ENCODE measurements around the gene BARHL2. TPM values are rescaled to one million over a fixed set of nuclear protein-coding genes. Genes with fewer than 3 reads are reported as not detected.

BARHL2 gene
- total and polyA plus RNA-seq, 2 of the 4 experiments (the other 2 are of a cell fraction), result not detected

- Histone ChIP-seq H3K27ac (ENCODE audit: insufficient read depth, low read length) (no peak overlapping the region), H4K5ac (ENCODE audit: low read depth, low read length) (no peak overlapping the region), H3K9me1 (ENCODE audit: insufficient read depth, low read length) (no peaks in the 10 kb centered on the region), H4K91ac (ENCODE audit: insufficient read depth, low read depth, low read length) (no peak overlapping the region), H2BK15ac (ENCODE audit: low read depth, low read length) (no peak overlapping the region), H4K20me1 (ENCODE audit: insufficient read depth, low read length) (no peaks in the 10 kb centered on the region), H3K4me1 (ENCODE audit: control insufficient read depth, insufficient read depth, low read length) (no peaks in the 10 kb centered on the region), H3K9me3 (ENCODE audit: control insufficient read depth, insufficient read depth, low read length) (no peaks in the 10 kb centered on the region), H2AK9ac (replicated peaks; ENCODE audit: low read depth, low read length, poor library complexity) (no peak overlapping the region), H3K4ac (ENCODE audit: low read depth, low read length) (no peak overlapping the region), H4K8ac (ENCODE audit: low read depth in 2 of 2, low read length in 2 of 2) (no peak overlapping the region), H3K14ac (replicated peaks; ENCODE audit: low read depth, low read length) (no peak overlapping the region), H3K23ac (ENCODE audit: low read depth, low read length) (no peak overlapping the region), H3K18ac (ENCODE audit: low read depth, low read length) (no peak overlapping the region), H3K4me2 (ENCODE audit: low read depth, low read length) (no peak overlapping the region), H3K27me3 (ENCODE audit: control insufficient read depth, insufficient read depth, low read length) (no peaks in the 10 kb centered on the region), H3K9ac (ENCODE audit: low read depth, low read length) (no peak overlapping the region), H2BK120ac (ENCODE audit: low read depth, low read length) (no peak overlapping the region), H3K36me3 (ENCODE audit: control insufficient read depth, insufficient read depth, low read length) (no peaks in the 10 kb centered on the region), H2BK5ac (ENCODE audit: low read depth, low read length, poor library complexity, severe bottlenecking) (no peak overlapping the region), H3K79me1 (ENCODE audit: low read depth in 1 of 2, low read length in 2 of 2) (no peaks in the 10 kb centered on the region), H2AK5ac (ENCODE audit: low read depth, low read length) (no peak overlapping the region), H2BK20ac (ENCODE audit: low read depth, low read length) (no peak overlapping the region), H3K56ac (ENCODE audit: extremely low read depth, insufficient read depth, low read length) (no peak overlapping the region), H2AFZ (replicated peaks; ENCODE audit: low read length, poor library complexity) (no peak overlapping the region), H3K4me3 (ENCODE audit: insufficient read depth, low read depth, low read length) (no peak overlapping the region)
- ATAC-seq (ENCODE audit: low read depth) (no peak), DNase-seq (no peak)
- WGBS, 2 experiments (ENCODE audit: extremely low coverage in 2 of 2, insufficient read length in 1 of 2), result no CpG with 5 or more reads among the region's 1 CpG
- CTCF ChIA-PET, result no interaction called here
- dilution Hi-C loops (cut with HindIII; ENCODE audit: low sequenced_read_pairs, unreplicated experiment), result no loop called here
- in situ Hi-C loops (cut with MboI; ENCODE audit: low sequenced_read_pairs), result no loop called here
- TF ChIP-seq CEBPB (IDR thresholded peaks at IDR 0.05; ENCODE audit: low read depth, low read length) (no peak), RAD21 (IDR thresholded peaks at IDR 0.05; ENCODE audit: low read length) (no peak), SMC3 (IDR thresholded peaks at IDR 0.05; ENCODE audit: low read depth, low read length) (no peak), RCOR1 (IDR thresholded peaks at IDR 0.05; ENCODE audit: insufficient replicate concordance, low read length) (no peak), MAFK (IDR thresholded peaks at IDR 0.05; ENCODE audit: low read depth, low read length) (no peak), CTCF (conservative IDR thresholded peaks at IDR 0.05; ENCODE audit: low read depth, low read length) (no peak), RFX5 (IDR thresholded peaks at IDR 0.05; ENCODE audit: low read depth, low read length) (no peak), ELK1 (IDR thresholded peaks at IDR 0.05; ENCODE audit: borderline replicate concordance, low read depth, low read length) (no peak), BHLHE40 (IDR thresholded peaks at IDR 0.05; ENCODE audit: low read depth, low read length) (no peak), NFE2L2 (IDR thresholded peaks at IDR 0.05; ENCODE audit: low read depth, low read length) (no peak), MXI1 (IDR thresholded peaks at IDR 0.05; ENCODE audit: borderline replicate concordance, low read depth, low read length) (no peak), POLR2A (IDR thresholded peaks at IDR 0.05; ENCODE audit: low read depth, low read length) (no peak), MAZ (IDR thresholded peaks at IDR 0.05; ENCODE audit: borderline replicate concordance, low read depth, low read length) (no peak), FOS (IDR thresholded peaks at IDR 0.05; ENCODE audit: low read depth, low read length) (no peak), USF2 (IDR thresholded peaks at IDR 0.05; ENCODE audit: low read depth, low read length) (no peak), CHD1 (IDR thresholded peaks at IDR 0.05; ENCODE audit: low read depth, low read length) (no peak)
- POLR2A ChIA-PET (ENCODE audit: unreplicated experiment), result no interaction called here
- intact Hi-C loops (cut with micrococcal nuclease), result no loop called here
- no TSS peak for BruUV-seq (replicated peaks)
Measured at GRCh38 chr1:90671251-90671650, 45.9 kb downstream of the BARHL2 start.

All from IMR-90 (cell line).